DND-41 (cell line): ENCODE measurements around the gene LPIN1.

Source experiments
- ATAC-seq: fragments of 200-7000 bp; cut with Tn5 transposase; 3 replicates; pipeline ENCODE4 v1.9.1; 2021; ENCODE audit warnings: low read depth; ENCODE audit not compliant: insufficient read depth
- DNase-seq: peaks from one replicate; pipeline ENCODE4 v3.0.0-alpha.2; 2020
- H2AFZ ChIP-seq: 2 replicates; pipeline ENCODE4 v1.6.0; 2012; ENCODE audit warnings: low read depth, low read length
- H3K27ac ChIP-seq: 2 replicates; pipeline ENCODE4 v1.5.1; 2012; ENCODE audit warnings: low read length, inconsistent platforms
- H3K27me3 ChIP-seq: fragments of 200-600 bp; sonication (generic); 2 replicates; pipeline ENCODE4 v1.6.0; 2012; ENCODE audit warnings: low read length, mild to moderate bottlenecking, inconsistent platforms; ENCODE audit not compliant: insufficient read depth, poor library complexity
- H3K36me3 ChIP-seq: 2 replicates; pipeline ENCODE4 v1.5.1; 2012; ENCODE audit warnings: low read length, inconsistent platforms; ENCODE audit not compliant: insufficient read depth
- H3K4me1 ChIP-seq: 2 replicates; pipeline ENCODE4 v1.5.1; 2012; ENCODE audit warnings: mild to moderate bottlenecking, low read length; ENCODE audit not compliant: insufficient read depth
- H3K4me2 ChIP-seq: 2 replicates; pipeline ENCODE4 v1.6.0; 2012; ENCODE audit warnings: mild to moderate bottlenecking, moderate library complexity, low read length, inconsistent platforms; ENCODE audit not compliant: insufficient read depth
- H3K4me3 ChIP-seq, 2 experiments: fragments of 200-600 bp in 1 of 2; shearing (Covaris generic) in 1 of 2; 2 replicates each; pipeline ENCODE4 v1.5.1; 2012 to 2016; ENCODE audit warnings: inconsistent platforms in 2 of 2, low read length in 2 of 2, mild to moderate bottlenecking in 2 of 2, low read depth in 1 of 2, moderate library complexity in 1 of 2
- H3K79me2 ChIP-seq: 2 replicates; pipeline ENCODE4 v1.6.0; 2012; ENCODE audit warnings: low read length, inconsistent platforms; ENCODE audit not compliant: insufficient read depth
- H3K9ac ChIP-seq: 2 replicates; pipeline ENCODE4 v1.6.0; 2012; ENCODE audit warnings: low read depth, mild to moderate bottlenecking, inconsistent platforms, low read length, moderate library complexity
- H3K9me3 ChIP-seq: 2 replicates; pipeline ENCODE4 v1.5.1; 2012; ENCODE audit warnings: low read length, moderate library complexity, mild to moderate bottlenecking, inconsistent platforms; ENCODE audit not compliant: insufficient read depth, severe bottlenecking
- H4K20me1 ChIP-seq: 2 replicates; pipeline ENCODE4 v1.6.0; 2012; ENCODE audit warnings: low read length; ENCODE audit not compliant: insufficient read depth
- EZH2 ChIP-seq: IDR thresholded peaks from 3 replicates; pipeline ENCODE4 v1.6.1; 2012; ENCODE audit warnings: borderline replicate concordance, low read depth, mild to moderate bottlenecking, moderate library complexity, low read length, inconsistent platforms; ENCODE audit not compliant: severe bottlenecking
- TF ChIP-seq, protein P1 (sequence below): IDR thresholded peaks from 2 replicates; pipeline ENCODE4 v1.5.1; 2012; ENCODE audit warnings: borderline replicate concordance, low read length, moderate library complexity, mild to moderate bottlenecking; ENCODE audit not compliant: poor library complexity, severe bottlenecking; ENCODE audit errors: extremely low read depth

Gene LPIN1

DNA sequence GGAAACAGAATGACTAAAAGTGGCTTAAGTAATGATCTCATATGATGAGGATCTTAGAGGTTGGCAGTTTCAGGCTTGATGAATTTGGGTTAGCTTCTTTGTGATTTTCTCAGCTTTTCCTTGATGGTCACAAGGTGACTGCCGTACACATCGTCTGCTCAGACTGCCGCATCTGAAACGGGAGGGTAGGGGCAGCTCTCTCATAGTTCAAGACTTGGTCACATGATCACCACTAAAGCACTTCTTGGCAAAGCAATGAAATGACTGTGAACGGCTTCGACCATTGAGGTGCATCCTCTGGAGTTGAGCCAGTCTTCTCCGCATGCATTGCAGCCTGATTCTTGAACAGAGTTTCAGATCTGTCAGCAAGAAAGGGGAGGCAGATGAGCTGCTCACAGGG, 43.8 kb downstream of the LPIN1 start:
- H3K36me3 ChIP-seq: peaks cover 87% of the 10 kb centered on the region

DNA sequence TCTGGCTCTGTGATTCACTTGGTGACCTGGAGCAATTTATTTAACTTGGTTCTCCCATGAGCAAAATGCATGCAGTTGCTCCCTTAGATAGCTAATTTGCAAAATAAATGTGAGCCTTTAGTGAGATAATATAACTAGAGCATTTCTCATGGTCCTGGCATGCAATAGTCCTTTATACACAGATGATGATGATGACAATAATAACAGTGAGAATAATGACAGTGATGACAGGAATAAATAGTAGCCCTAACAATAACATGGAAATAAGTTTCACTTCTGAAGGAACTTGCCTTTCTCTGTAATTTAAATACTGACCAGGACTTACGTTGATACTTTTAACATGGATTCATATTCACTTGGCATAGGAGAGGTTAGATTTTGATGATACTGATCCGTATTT, 49.2 kb downstream of the LPIN1 start:
- Histone ChIP-seq H3K4me3 (no peak overlapping the region), H2AFZ (no peak overlapping the region), H4K20me1 (no peaks in the 10 kb centered on the region), H3K36me3 (peaks cover 82% of the 10 kb centered on the region), H3K79me2 (no peaks in the 10 kb centered on the region), H3K9me3 (no peaks in the 10 kb centered on the region), H3K4me2 (no peak overlapping the region), H3K9ac (no peak overlapping the region), H3K27me3 (no peaks in the 10 kb centered on the region), H3K27ac (no peak overlapping the region), H3K4me1 (no peaks in the 10 kb centered on the region)
- DNase-seq (no peak), ATAC-seq (no peak)
- TF ChIP-seq, protein P1, sequence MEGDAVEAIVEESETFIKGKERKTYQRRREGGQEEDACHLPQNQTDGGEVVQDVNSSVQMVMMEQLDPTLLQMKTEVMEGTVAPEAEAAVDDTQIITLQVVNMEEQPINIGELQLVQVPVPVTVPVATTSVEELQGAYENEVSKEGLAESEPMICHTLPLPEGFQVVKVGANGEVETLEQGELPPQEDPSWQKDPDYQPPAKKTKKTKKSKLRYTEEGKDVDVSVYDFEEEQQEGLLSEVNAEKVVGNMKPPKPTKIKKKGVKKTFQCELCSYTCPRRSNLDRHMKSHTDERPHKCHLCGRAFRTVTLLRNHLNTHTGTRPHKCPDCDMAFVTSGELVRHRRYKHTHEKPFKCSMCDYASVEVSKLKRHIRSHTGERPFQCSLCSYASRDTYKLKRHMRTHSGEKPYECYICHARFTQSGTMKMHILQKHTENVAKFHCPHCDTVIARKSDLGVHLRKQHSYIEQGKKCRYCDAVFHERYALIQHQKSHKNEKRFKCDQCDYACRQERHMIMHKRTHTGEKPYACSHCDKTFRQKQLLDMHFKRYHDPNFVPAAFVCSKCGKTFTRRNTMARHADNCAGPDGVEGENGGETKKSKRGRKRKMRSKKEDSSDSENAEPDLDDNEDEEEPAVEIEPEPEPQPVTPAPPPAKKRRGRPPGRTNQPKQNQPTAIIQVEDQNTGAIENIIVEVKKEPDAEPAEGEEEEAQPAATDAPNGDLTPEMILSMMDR: no peak
- no peak for TF ChIP-seq EZH2

More for the DNA sequence above, 43.8 kb downstream of the LPIN1 start:
- Histone ChIP-seq H3K4me2 (no peak overlapping the region), H3K79me2 (no peaks in the 10 kb centered on the region), H3K4me1 (no peaks in the 10 kb centered on the region), H3K27ac (no peak overlapping the region), H3K27me3 (no peaks in the 10 kb centered on the region), H3K4me3 (no peak overlapping the region), H4K20me1 (no peaks in the 10 kb centered on the region), H2AFZ (no peak overlapping the region), H3K9me3 (peaks cover 2% of the 10 kb centered on the region), H3K9ac (no peak overlapping the region)
- DNase-seq: no peak
- no peak for ATAC-seq
- TF ChIP-seq EZH2: no peak
- TF ChIP-seq, protein P1: no peak

DNA sequence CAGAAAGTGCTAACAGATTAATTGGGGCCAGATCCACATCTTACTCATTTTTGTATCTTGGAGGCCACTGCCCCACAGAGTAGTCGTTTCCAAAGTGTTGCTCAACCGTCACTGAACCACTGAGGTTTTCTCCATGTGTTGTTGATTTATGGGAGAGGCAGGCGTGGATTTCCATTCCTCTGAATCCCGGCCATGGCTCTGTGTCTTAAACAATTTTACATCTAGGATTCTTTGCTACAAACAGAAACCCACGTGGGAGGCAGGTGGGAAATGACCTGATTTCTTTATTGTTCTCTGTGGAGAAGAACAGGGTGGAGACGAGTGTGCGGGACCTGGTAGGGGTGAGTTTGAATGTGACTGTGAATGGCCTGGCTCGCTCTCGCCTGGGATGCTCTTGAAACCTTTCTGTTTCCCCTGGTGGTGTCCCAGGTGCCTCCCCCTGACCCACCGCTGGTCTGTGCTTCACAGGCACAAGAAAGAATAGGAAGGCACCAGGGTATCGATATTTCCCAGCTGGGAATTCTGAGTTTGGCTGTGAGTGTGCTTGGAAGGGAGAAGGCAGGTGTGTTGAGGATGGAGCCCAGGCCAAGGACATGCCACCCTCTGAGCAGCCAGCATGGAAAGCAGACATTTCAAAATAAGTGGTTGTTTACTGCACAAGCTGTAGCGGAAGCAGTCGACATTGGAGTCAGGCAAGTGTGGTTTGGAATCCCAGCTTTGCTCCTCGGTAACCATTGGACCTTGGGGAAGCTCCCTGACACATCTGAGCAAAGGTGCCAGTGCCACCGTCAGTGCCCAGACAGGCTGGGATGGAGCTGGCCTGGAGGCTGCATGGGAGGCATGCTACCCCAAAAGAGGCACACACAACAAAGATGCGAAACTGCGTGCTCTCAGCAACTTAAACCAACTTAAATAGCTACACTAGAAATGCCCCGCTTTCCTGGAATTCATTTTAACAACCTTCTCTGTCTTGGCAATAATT, 50.0 kb downstream of the LPIN1 start:
- DNase-seq: no peak
- TF ChIP-seq EZH2: no peak
- TF ChIP-seq, protein P1: no peak
- Histone ChIP-seq H3K4me3 (no peak overlapping the region), H3K4me1 (no peaks in the 10 kb centered on the region), H3K27me3 (no peaks in the 10 kb centered on the region), H3K4me2 (no peak overlapping the region), H4K20me1 (no peaks in the 10 kb centered on the region), H3K79me2 (no peaks in the 10 kb centered on the region), H3K9ac (no peak overlapping the region), H3K36me3 (peaks cover 74% of the 10 kb centered on the region), H2AFZ (no peak overlapping the region), H3K27ac (no peak overlapping the region), H3K9me3 (no peaks in the 10 kb centered on the region)
- ATAC-seq: no peak
